H9 (cell line): ENCODE results near the gene RPEL1. TPM values are rescaled to one million over a fixed set of nuclear protein-coding genes. Genes with fewer than 3 reads are reported as not detected.

Experiments used
- DNase-seq: peaks from one replicate; pipeline ENCODE4 v3.0.0-alpha.2; 2017
- H2AFZ ChIP-seq: one replicate; pipeline ENCODE4 v1.6.1; 2013; ENCODE audit warnings: mild to moderate bottlenecking, low read length, control low read depth, moderate library complexity
- H2AK5ac ChIP-seq: 2 replicates; pipeline ENCODE4 v1.6.1; 2013; ENCODE audit warnings: low read length, control low read depth, mixed read lengths; ENCODE audit not compliant: insufficient read length
- H2BK120ac ChIP-seq: one replicate; pipeline ENCODE4 v1.6.1; 2013; ENCODE audit warnings: low read depth, mild to moderate bottlenecking, low read length, control low read depth, inconsistent platforms; ENCODE audit not compliant: poor library complexity, severe bottlenecking
- H2BK12ac ChIP-seq: 2 replicates; pipeline ENCODE4 v1.6.1; 2013; ENCODE audit warnings: low read length, control low read depth, mixed read lengths, low read depth; ENCODE audit not compliant: insufficient read length
- H2BK15ac ChIP-seq: 2 replicates; pipeline ENCODE4 v1.6.1; 2013; ENCODE audit warnings: low read depth, low read length, control low read depth
- H2BK20ac ChIP-seq: one replicate; pipeline ENCODE4 v1.6.1; 2013; ENCODE audit warnings: low read depth, mild to moderate bottlenecking, low read length, control low read depth, inconsistent platforms; ENCODE audit not compliant: poor library complexity, severe bottlenecking
- H2BK5ac ChIP-seq: 2 replicates; pipeline ENCODE4 v1.6.1; 2013; ENCODE audit warnings: low read length, control low read depth, mixed read lengths; ENCODE audit not compliant: insufficient read length
- H3K14ac ChIP-seq: 2 replicates; pipeline ENCODE4 v1.6.1; 2013; ENCODE audit warnings: low read length, control low read depth; ENCODE audit not compliant: insufficient read depth
- H3K18ac ChIP-seq: 2 replicates; pipeline ENCODE4 v1.6.1; 2013; ENCODE audit warnings: low read depth, mild to moderate bottlenecking, mixed read lengths, low read length, control low read depth; ENCODE audit not compliant: insufficient read length
- H3K23ac ChIP-seq: 2 replicates; pipeline ENCODE4 v1.6.1; 2013; ENCODE audit warnings: low read length, control low read depth, mixed read lengths, low read depth; ENCODE audit not compliant: insufficient read length
- H3K23me2 ChIP-seq: 2 replicates; pipeline ENCODE4 v1.6.1; 2013; ENCODE audit warnings: low read depth, mild to moderate bottlenecking, mixed read lengths, low read length, control low read depth; ENCODE audit not compliant: insufficient read length, poor library complexity, severe bottlenecking
- H3K27ac ChIP-seq: 2 replicates; pipeline ENCODE4 v1.5.1; 2013; ENCODE audit warnings: low read length, control low read depth, mixed read lengths, low read depth; ENCODE audit not compliant: insufficient read length
- H3K27me3 ChIP-seq: 2 replicates; pipeline ENCODE4 v1.6.1; 2013; ENCODE audit warnings: low read length, control low read depth, inconsistent platforms; ENCODE audit not compliant: insufficient read depth
- H3K4ac ChIP-seq: 2 replicates; pipeline ENCODE4 v1.6.1; 2013; ENCODE audit warnings: low read depth, mild to moderate bottlenecking, control low read depth, inconsistent platforms, low read length, moderate library complexity
- H3K4me1 ChIP-seq: 2 replicates; pipeline ENCODE4 v1.6.1; 2013; ENCODE audit warnings: low read length, control low read depth, inconsistent platforms; ENCODE audit not compliant: insufficient read depth
- H3K4me2 ChIP-seq: 2 replicates; pipeline ENCODE4 v1.6.1; 2013; ENCODE audit warnings: low read length, control low read depth, mixed read lengths; ENCODE audit not compliant: insufficient read length, insufficient read depth
- H3K56ac ChIP-seq: 2 replicates; pipeline ENCODE4 v1.6.1; 2013; ENCODE audit warnings: low read depth, mild to moderate bottlenecking, mixed read lengths, low read length, control low read depth; ENCODE audit not compliant: insufficient read length
- H3K79me1 ChIP-seq: 2 replicates; pipeline ENCODE4 v1.6.1; 2013; ENCODE audit warnings: low read depth, mild to moderate bottlenecking, moderate library complexity, low read length, control low read depth, inconsistent platforms; ENCODE audit not compliant: insufficient read depth, poor library complexity, severe bottlenecking
- H3K79me2 ChIP-seq: 2 replicates; pipeline ENCODE4 v1.6.1; 2013; ENCODE audit warnings: low read length, control low read depth, inconsistent platforms; ENCODE audit not compliant: insufficient read depth
- H3K9ac ChIP-seq: 2 replicates; pipeline ENCODE4 v1.6.1; 2013; ENCODE audit warnings: low read length, control low read depth, mixed read lengths; ENCODE audit not compliant: insufficient read length; ENCODE audit errors: extremely low read depth
- H3K9me3 ChIP-seq: one replicate; pipeline ENCODE4 v1.6.1; 2013; ENCODE audit warnings: low read depth, low read length, inconsistent platforms; ENCODE audit not compliant: control insufficient read depth
- H3T11ph ChIP-seq: one replicate; pipeline ENCODE4 v1.6.1; 2013; ENCODE audit warnings: mild to moderate bottlenecking, low read length, control low read depth, inconsistent platforms
- H4K20me1 ChIP-seq: one replicate; pipeline ENCODE4 v1.6.1; 2013; ENCODE audit not compliant: control insufficient read depth, insufficient read length, insufficient read depth
- H4K5ac ChIP-seq: 2 replicates; pipeline ENCODE4 v1.6.1; 2013; ENCODE audit warnings: low read depth, mild to moderate bottlenecking, mixed read lengths, low read length, control low read depth; ENCODE audit not compliant: insufficient read length
- H4K8ac ChIP-seq: replicated peaks from 2 replicates; pipeline ENCODE4 v1.6.1; 2013; ENCODE audit warnings: low read length, control low read depth, mixed read lengths, low read depth; ENCODE audit not compliant: insufficient read length
- H4K91ac ChIP-seq: 2 replicates; pipeline ENCODE4 v1.6.1; 2013; ENCODE audit warnings: low read depth, mild to moderate bottlenecking, moderate library complexity, mixed read lengths, low read length, control low read depth; ENCODE audit not compliant: insufficient read length
- H3K27ac Mint-ChIP-seq, 3 experiments: 2 replicates in 2 of 3; 3 replicates in 1 of 3; pipeline ENCODE4 v1.8.0; 2020 to 2021; ENCODE audit warnings: mixed read lengths in 3 of 3, mild to moderate bottlenecking in 1 of 3, moderate library complexity in 1 of 3
- H3K27me3 Mint-ChIP-seq: 2 replicates; pipeline ENCODE4 v1.8.0; 2021; ENCODE audit warnings: low read depth, mild to moderate bottlenecking, moderate library complexity, mixed read lengths
- H3K36me3 Mint-ChIP-seq, 3 experiments: 2 replicates in 2 of 3; 3 replicates in 1 of 3; pipeline ENCODE4 v1.8.0; 2020 to 2021; ENCODE audit warnings: low read depth in 3 of 3, mixed read lengths in 3 of 3; ENCODE audit not compliant: insufficient read depth in 1 of 3
- H3K4me1 Mint-ChIP-seq, 2 experiments: 2 replicates each; pipeline ENCODE4 v1.8.0; 2020; ENCODE audit warnings: mixed read lengths in 2 of 2
- H3K4me3 Mint-ChIP-seq, 2 experiments: 2 replicates in 1 of 2; 3 replicates in 1 of 2; pipeline ENCODE4 v1.8.0; 2020 to 2021; ENCODE audit warnings: mild to moderate bottlenecking in 2 of 2, mixed read lengths in 2 of 2, moderate library complexity in 1 of 2
- H3K9me3 Mint-ChIP-seq, 2 experiments: 2 replicates in 1 of 2; 3 replicates in 1 of 2; pipeline ENCODE4 v1.8.0; 2020; ENCODE audit warnings: mild to moderate bottlenecking in 2 of 2, mixed read lengths in 2 of 2, moderate library complexity in 1 of 2
- WGBS: extraction: QIAGEN DNeasy Blood & Tissue Kit; methylation state at CpG from one replicate; pipeline ENCODE4 v1.1.7; 2013; ENCODE audit warnings: missing lambda C conversion rate, low lambda C conversion rate, mixed read lengths; ENCODE audit not compliant: insufficient read length; ENCODE audit errors: extremely low coverage; 5-methylcytosine and 5-hydroxymethylcytosine counted together
- total RNA-seq: library from RNA; stranded (reverse); gene quantifications from 2 replicates; pipeline ENCODE4 v1.2.1, GENCODE V29; 2021
- TF ChIP-seq, protein P1 (sequence below): fragments of 200-600 bp; sonication (generic); conservative IDR thresholded peaks from 3 replicates; pipeline ENCODE4 v1.8.0; 2021; ENCODE audit warnings: antibody characterized with exemption, mild to moderate bottlenecking

RPEL1 gene
- total RNA-seq, 1 experiment from 2014 or later = 0.13 TPM

DNA sequence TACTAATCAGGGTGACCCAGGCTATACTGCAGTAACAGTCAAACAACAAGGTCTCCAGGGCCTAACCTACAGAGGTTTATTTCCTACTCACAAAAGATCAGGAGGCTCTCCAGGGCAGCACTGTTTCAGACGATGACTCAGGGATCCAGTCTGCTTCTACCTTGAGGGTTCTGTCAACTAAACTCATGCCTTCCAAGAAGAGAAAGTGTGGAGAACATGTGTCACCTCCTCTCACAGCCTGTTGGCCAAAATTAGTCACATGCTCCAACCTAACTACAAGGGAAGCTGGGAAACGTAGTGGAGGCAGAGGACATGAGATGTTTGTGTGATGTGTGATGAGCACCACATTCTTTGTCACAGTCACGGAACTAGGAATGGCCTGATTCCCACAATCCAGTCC lies 16.5 kb downstream of the RPEL1 start:
- no peak overlapping the region for H4K5ac ChIP-seq
- H2AK5ac ChIP-seq = no peak overlapping the region
- H3K23ac ChIP-seq = no peak overlapping the region
- H2BK15ac ChIP-seq = no peak overlapping the region
- H2BK5ac ChIP-seq = no peak overlapping the region
- H2AFZ ChIP-seq = no peak overlapping the region
- WGBS = no CpG with 5 or more reads among the region's 3 CpGs
- no peak overlapping the region for H3K56ac ChIP-seq
- Mint-ChIP-seq H3K9me3 (peaks cover 26 to 28% of the 10 kb centered on the region in 2 experiments), H3K4me1 (no peaks in the 10 kb centered on the region), H3K4me3 (no peak overlapping the region), H3K27ac (no peak overlapping the region), H3K36me3 (peaks cover 7 to 14% (median 14%) of the 10 kb centered on the region in 3 experiments; a peak in 6 of 7 replicates), H3K27me3 (peaks cover 22% of the 10 kb centered on the region)
- no peak overlapping the region for H3K9ac ChIP-seq
- no peaks in the 10 kb centered on the region for H3K23me2 ChIP-seq
- DNase-seq = no peak
- H3K79me1 ChIP-seq = no peaks in the 10 kb centered on the region
- no peak overlapping the region for H3T11ph ChIP-seq
- H3K14ac ChIP-seq = no peak overlapping the region
- H2BK20ac ChIP-seq = no peak overlapping the region
- no peak overlapping the region for H3K4ac ChIP-seq
- TF ChIP-seq, protein P1, sequence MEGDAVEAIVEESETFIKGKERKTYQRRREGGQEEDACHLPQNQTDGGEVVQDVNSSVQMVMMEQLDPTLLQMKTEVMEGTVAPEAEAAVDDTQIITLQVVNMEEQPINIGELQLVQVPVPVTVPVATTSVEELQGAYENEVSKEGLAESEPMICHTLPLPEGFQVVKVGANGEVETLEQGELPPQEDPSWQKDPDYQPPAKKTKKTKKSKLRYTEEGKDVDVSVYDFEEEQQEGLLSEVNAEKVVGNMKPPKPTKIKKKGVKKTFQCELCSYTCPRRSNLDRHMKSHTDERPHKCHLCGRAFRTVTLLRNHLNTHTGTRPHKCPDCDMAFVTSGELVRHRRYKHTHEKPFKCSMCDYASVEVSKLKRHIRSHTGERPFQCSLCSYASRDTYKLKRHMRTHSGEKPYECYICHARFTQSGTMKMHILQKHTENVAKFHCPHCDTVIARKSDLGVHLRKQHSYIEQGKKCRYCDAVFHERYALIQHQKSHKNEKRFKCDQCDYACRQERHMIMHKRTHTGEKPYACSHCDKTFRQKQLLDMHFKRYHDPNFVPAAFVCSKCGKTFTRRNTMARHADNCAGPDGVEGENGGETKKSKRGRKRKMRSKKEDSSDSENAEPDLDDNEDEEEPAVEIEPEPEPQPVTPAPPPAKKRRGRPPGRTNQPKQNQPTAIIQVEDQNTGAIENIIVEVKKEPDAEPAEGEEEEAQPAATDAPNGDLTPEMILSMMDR = no peak
- H2BK120ac ChIP-seq = no peak overlapping the region
- no peak overlapping the region for H2BK12ac ChIP-seq
- H3K4me1 ChIP-seq = no peaks in the 10 kb centered on the region
- H3K27ac ChIP-seq = no peak overlapping the region
- no peak overlapping the region for H4K91ac ChIP-seq
- H3K4me2 ChIP-seq = no peak overlapping the region
- no peak overlapping the region for H4K8ac ChIP-seq
- peaks cover 6% of the 10 kb centered on the region for H3K9me3 ChIP-seq
- H3K18ac ChIP-seq = no peak overlapping the region
- no peaks in the 10 kb centered on the region for H4K20me1 ChIP-seq
- H3K27me3 ChIP-seq = no peaks in the 10 kb centered on the region
- H3K79me2 ChIP-seq = no peaks in the 10 kb centered on the region
